Stimulated activated CD4-positive, alpha-beta T cell treated with anti-CD3 and anti-CD28 coated beads, Interleukin-2, amount 100 ng/mL, for 4 hours (primary cell): ENCODE results near the gene AQP12A.

Source experiments
- DNase-seq: peaks from one replicate; pipeline ENCODE4 v3.0.0-alpha.2; 2020; ENCODE audit warnings: low read depth

AQP12A gene

DNA sequence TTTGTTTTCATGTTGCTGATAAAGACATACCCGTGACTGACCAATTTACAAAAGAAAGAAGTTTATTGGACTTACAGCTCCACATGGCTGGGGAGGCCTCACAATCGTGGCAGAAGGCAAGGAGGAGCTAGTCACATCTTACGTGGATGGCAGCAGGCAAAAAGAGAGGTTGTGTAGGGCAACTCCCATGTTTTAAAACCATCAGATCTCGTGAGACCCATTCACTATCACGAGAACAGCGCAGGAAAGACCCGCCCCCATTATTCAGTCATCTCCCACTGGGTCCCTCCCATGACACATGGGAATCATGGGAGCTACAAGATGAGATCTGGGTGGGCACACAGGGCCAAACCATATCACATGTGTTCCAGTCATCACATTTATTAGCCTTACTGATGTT, 16.8 kb downstream of the AQP12A start:
- DNase-seq = no peak

- no peak for DNase-seq
These were observed 19.6 kb downstream of the AQP12A start for GRCh38 chr2:240711296-240711695.

GRCh38 chr2:240711701-240712100, 20.0 kb downstream of the AQP12A start:
- DNase-seq = no peak

DNA sequence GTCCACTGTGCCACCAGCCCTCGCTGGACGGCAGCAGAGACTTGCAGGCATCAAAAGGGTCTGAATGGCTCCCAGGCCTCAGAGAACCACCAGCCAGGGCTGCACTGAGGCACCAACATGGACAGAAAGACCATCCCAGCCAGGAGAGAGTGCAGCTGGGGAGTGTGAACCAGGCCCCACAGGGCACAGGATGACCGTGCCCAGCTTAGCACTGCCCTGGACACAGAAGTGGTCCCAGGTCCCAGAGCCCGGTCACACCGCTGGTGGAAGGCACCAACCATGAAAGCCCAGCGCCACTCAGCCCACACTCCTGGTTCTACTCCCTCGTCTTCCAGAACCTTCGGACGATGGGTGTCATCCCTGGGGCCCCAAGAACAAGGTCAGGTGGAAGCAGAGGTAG, 20.5 kb downstream of the AQP12A start:
- no peak for DNase-seq

DNA sequence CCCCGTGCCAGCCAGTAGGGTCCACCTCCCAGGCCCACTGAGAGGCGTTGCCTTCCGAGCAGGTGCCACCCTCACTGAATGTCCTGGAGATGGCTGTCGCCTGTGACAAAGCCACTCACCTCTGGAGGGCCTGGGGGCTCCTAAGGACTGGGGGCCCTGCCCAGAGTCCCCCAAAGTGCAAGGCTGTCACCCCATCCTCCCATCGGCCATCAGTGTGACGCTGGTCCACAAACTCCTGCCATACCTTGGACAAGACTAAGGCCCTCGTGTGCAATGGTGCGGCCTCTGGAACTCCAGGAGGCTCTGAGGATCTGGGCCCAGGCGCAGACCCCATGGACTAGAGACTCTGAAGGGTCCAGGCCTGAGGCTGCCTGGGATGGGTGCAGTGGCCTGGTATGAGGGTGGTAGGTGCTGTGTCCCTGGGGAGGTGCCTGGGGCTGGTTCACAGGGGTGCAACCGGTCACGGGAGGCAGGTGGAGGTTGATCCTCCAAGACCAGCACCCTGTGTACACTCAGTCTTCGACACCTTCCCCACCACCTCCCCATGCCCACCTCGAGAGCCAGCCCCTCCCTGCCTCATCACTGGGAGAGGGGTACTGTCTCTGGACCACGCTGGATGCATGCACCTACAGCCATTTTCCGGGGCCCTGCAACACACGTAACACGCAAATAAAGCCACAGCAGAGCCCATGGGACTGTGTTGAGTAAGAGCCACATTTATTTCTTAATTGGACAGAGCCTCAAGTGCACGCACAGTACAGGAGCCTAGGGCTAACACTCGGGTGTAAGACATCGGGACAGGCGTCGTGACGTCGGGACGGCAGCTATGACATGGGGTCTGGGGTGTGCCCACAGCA, 21.6 kb downstream of the AQP12A start:
- no peak for DNase-seq

DNA sequence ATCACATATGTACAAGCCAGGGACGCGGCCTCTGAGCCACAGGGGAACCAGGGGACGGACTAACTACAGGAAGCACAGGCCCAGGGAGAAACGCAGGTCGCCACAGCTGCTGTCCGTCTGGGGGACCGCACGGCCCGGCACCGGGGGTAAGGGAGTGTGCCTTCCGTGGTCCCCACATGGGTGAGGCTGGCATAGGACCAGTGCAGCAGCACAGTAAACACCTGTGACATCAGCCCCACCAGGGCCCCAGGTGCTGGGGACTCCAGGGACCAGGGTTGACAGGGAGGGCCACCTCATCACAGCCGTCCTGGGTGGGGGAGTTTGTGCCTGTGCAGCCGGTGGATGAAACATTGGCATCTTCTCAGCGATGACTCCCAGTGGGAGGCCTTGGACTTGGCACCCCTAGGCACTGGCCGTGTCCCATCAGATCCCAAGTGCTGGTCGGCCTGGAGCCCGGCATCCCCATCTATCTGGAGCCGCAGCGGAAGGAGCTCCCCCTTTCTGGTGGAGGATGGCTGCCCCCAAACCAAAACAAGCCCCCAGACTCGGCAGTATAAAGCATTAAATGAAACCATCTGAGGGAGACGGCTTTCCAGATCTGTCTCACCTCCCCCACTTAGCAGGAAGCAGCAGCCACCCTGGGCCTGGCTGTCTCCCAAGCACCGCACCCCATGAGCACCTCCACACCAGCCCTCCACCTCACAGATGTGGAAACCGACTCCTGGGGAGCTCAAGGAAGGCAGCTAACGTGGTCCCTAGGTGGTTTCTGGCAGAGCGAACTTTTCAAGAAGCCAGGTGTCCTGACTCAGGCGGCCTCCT, 22.5 kb downstream of the AQP12A start:
- DNase-seq = no peak

- no peak for DNase-seq
These were observed 23.4 kb downstream of the AQP12A start for GRCh38 chr2:240714747-240715725.

GRCh38 chr2:240716130-240716798, 24.6 kb downstream of the AQP12A start:
- no peak for DNase-seq

GRCh38 chr2:240717181-240717641, 25.5 kb downstream of the AQP12A start:
- DNase-seq = no peak

- DNase-seq = no peak
These were observed 26.3 kb downstream of the AQP12A start for GRCh38 chr2:240717681-240718581.

DNA sequence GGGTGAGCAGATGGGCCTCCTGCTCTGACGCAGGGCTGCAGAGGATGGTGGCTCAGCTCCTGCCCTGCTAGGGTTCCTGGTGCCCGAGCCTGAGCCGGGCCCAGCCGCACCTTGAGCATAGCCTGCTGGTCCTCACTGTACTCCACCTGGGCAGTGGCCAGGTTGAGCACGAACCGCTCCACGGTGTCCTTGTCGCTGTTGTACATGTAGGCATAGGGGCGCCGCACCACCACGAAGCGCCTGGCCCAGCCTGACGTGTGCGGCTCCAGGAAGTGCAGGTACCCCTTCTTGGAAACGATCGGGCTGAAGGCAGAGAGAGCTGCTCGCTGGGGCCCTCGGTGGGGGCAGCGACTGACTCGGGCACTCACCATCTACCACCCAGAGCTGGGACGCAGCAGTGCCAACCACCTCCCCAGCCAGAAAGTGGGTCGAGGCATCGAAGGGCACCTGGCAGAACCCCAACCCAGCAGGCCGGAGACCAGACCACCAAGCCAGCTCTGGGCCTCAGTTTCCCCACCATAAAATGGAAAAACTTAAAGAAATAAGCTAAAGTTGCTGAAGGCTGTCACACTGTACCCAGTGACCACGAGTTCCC, 27.3 kb downstream of the AQP12A start:
- DNase-seq = no peak

GRCh38 chr2:240719676-240720545, 28.2 kb downstream of the AQP12A start:
- DNase-seq = no peak

GRCh38 chr2:240720686-240721595, 29.3 kb downstream of the AQP12A start:
- DNase-seq = no peak

DNA sequence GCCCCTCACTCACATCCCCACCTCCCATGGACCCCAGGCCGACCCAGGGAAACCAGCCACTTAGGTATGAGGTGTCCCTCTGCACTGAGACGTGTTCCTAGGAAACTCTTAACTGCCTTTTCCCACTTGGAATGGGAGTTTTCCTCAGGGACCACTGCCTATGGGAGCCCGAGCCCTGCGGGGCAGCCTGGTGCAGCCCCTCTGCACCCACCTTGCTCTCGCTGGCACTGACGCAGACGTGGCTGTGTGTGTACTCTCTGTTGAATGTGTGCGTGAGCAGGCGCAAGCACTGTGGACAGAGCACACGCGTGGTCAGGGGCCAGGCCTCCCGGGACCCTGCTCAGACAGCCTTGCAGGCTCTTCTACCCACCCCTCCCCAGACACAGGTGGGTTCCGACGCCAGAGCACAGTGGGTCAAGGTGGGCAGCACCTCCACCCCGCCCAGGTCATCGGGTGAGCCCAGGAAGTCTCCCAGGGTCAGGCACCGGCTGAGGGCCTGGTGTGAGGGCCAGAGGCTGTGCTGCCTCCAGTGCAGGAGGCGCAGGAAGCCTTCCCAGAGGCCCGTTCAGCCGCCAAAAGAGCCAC, 30.0 kb downstream of the AQP12A start:
- DNase-seq = no peak

DNA sequence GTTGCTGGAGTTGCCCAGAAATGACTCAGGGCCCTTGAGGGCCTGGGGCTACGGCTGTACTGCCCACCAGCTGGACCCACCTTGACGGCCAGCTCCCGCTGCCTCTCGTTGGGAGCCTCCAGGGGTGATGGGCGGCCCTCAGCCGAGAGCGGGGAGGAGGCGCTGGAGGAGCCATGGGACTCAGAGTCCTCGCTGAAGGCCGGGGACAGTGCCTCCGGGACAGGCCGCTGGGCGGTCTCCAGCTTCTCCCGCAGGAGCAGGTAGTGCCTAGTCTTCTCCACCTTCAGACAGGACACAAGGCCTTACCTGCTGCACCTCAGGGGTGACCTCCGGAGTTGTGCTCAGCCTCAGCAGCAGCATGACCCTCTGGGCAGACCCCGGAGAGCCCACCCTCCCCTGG, 30.7 kb downstream of the AQP12A start:
- DNase-seq = no peak

GRCh38 chr2:240722796-240723735, 31.4 kb downstream of the AQP12A start:
- DNase-seq = no peak
